GM10266 (cell line): ENCODE measurements around the gene NDE1.

Experiments used
- DNase-seq: peaks from one replicate; pipeline ENCODE4 v3.0.0; 2012; ENCODE audit errors: extremely low spot score
- CTCF ChIP-seq: IDR thresholded peaks from 2 replicates; pipeline ENCODE4 v1.5.1; 2012; ENCODE audit warnings: mild to moderate bottlenecking, low read depth; ENCODE audit not compliant: control insufficient read depth, insufficient read depth; ENCODE audit errors: missing control alignments

The NDE1 gene

GRCh38 chr16:15729152-15729551 is 79.1 kb downstream of the NDE1 start:
- no peak for DNase-seq
- TF ChIP-seq CTCF = no peak

GRCh38 chr16:15732416-15732815 is 82.4 kb downstream of the NDE1 start:
- TF ChIP-seq CTCF = no peak
- no peak for DNase-seq

- no peak for DNase-seq
- no peak for TF ChIP-seq CTCF
These were observed 85.6 kb downstream of the NDE1 start for GRCh38 chr16:15735610-15736009.

GRCh38 chr16:15736529-15736928 is 86.5 kb downstream of the NDE1 start:
- no peak for TF ChIP-seq CTCF
- no peak for DNase-seq

GRCh38 chr16:15737140-15737644 is 87.1 kb downstream of the NDE1 start:
- no peak for TF ChIP-seq CTCF
- no peak for DNase-seq

GRCh38 chr16:15739464-15739863 is 89.4 kb downstream of the NDE1 start:
- DNase-seq = no peak
- no peak for TF ChIP-seq CTCF

- no peak for DNase-seq
- no peak for TF ChIP-seq CTCF
These were observed 89.9 kb downstream of the NDE1 start for GRCh38 chr16:15739950-15740349.
